ENCODE results near the gene UQCC3.

UQCC3 gene, protein sequence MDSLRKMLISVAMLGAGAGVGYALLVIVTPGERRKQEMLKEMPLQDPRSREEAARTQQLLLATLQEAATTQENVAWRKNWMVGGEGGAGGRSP

DNA sequence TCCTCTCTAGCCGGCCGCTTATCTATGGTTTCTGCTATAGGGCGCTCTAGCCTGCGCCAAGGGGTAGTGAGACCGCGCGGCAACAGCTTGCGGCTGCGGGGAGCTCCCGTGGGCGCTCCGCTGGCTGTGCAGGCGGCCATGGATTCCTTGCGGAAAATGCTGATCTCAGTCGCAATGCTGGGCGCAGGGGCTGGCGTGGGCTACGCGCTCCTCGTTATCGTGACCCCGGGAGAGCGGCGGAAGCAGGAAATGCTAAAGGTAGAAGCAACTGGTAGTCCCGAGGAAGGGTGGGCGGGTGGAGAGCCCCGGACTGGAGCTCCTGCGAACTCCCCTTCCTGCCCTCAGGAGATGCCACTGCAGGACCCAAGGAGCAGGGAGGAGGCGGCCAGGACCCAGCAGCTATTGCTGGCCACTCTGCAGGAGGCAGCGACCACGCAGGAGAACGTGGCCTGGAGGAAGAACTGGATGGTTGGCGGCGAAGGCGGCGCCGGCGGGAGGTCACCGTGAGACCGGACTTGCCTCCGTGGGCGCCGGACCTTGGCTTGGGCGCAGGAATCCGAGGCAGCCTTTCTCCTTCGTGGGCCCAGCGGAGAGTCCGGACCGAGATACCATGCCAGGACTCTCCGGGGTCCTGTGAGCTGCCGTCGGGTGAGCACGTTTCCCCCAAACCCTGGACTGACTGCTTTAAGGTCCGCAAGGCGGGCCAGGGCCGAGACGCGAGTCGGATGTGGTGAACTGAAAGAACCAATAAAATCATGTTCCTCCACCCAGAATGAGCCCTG, at the start of gene UQCC3, which contains the start of gene LBHD1:
TSS of gene UQCC3 (plus strand) at position 66 of the 782 bp plus-strand sequence. CDS start at position 139, 73 bp downstream.
TSS of gene LBHD1 (minus strand) at position 660 of the 782 bp plus-strand sequence. CDS start 2,236 bp downstream, outside the sequence.
- in situ Hi-C loops (cut with MboI; ENCODE audit: low sequenced_read_pairs, unreplicated experiment): no loop called here
- DNase-seq (ENCODE audit: low spot score): peak; percentile 91

GRCh38 chr11:62622476-62623089, 48.9 kb upstream of the UQCC3 start:
- no peak for DNase-seq (ENCODE audit: low spot score)
- in situ Hi-C loops (cut with MboI; ENCODE audit: low sequenced_read_pairs, unreplicated experiment): no loop called here
- no peak for TF ChIP-seq CTCF (IDR thresholded peaks at IDR 0.05; ENCODE audit: borderline replicate concordance, control extremely low read depth, extremely low read depth, insufficient read depth, missing control alignments)

More for the DNA sequence above, at the start of gene UQCC3, which contains the start of gene LBHD1:
- no peak for TF ChIP-seq CTCF (IDR thresholded peaks at IDR 0.05; ENCODE audit: borderline replicate concordance, control extremely low read depth, extremely low read depth, insufficient read depth, missing control alignments)

GRCh38 chr11:62627713-62628112, 43.8 kb upstream of the UQCC3 start:
- in situ Hi-C loops (cut with MboI; ENCODE audit: low sequenced_read_pairs, unreplicated experiment): no loop called here

DNA sequence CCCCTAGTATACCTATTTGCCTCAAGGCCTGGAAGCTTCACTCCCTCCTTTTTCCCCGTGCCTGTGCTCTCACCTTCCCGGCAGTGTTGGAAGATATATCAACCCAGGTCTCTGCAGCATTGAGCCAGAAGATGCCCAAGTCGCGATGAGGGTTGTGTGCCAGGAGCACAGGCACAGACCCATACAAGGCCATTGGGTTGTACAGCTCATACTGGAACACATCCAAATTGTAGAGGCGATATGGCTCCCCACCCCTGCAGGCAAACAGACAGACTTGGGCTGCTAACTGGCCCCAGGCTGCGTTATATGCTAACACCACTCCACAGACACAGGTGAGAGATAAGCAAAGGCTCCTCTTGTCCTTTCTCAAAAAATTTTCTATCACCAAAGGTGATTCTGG, 39.0 kb upstream of the UQCC3 start:
- in situ Hi-C loops (cut with MboI; ENCODE audit: low sequenced_read_pairs, unreplicated experiment): no loop called here
- TF ChIP-seq CTCF (IDR thresholded peaks at IDR 0.05; ENCODE audit: borderline replicate concordance, control extremely low read depth, extremely low read depth, insufficient read depth, missing control alignments): no peak
- no peak for DNase-seq (ENCODE audit: low spot score)

More at GRCh38 chr11:62627713-62628112, 43.8 kb upstream of the UQCC3 start:
- no peak for DNase-seq (ENCODE audit: low spot score)
- TF ChIP-seq CTCF (IDR thresholded peaks at IDR 0.05; ENCODE audit: borderline replicate concordance, control extremely low read depth, extremely low read depth, insufficient read depth, missing control alignments): no peak

DNA sequence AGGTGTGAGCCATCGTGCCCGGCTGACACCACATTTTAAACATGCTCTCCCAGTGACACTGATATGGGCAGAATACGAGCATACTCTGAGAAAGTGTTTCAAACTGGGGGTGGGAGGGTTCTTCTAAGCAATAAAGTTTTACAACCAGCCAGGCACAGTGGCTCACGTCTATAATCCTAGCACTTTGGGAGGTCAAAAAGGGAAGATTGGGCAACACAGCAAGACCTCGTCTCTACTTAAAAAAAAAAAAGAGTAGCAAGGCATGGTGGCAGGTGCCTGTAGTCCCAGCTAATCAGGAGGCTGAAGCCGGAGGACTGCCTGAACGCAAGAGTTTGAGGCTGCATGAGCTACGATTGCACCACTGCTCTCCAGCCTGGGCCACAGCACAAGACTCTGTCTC, 27.3 kb upstream of the UQCC3 start:
- TF ChIP-seq CTCF (IDR thresholded peaks at IDR 0.05; ENCODE audit: borderline replicate concordance, control extremely low read depth, extremely low read depth, insufficient read depth, missing control alignments): no peak
- no peak for DNase-seq (ENCODE audit: low spot score)
- in situ Hi-C loops (cut with MboI; ENCODE audit: low sequenced_read_pairs, unreplicated experiment): no loop called here

GRCh38 chr11:62645671-62645945, 25.9 kb upstream of the UQCC3 start:
- peak; percentile 42 for DNase-seq (ENCODE audit: low spot score)
- no peak for TF ChIP-seq CTCF (IDR thresholded peaks at IDR 0.05; ENCODE audit: borderline replicate concordance, control extremely low read depth, extremely low read depth, insufficient read depth, missing control alignments)
- in situ Hi-C loops (cut with MboI; ENCODE audit: low sequenced_read_pairs, unreplicated experiment): no loop called here
